ENCODE data around the gene CST11.

DNA sequence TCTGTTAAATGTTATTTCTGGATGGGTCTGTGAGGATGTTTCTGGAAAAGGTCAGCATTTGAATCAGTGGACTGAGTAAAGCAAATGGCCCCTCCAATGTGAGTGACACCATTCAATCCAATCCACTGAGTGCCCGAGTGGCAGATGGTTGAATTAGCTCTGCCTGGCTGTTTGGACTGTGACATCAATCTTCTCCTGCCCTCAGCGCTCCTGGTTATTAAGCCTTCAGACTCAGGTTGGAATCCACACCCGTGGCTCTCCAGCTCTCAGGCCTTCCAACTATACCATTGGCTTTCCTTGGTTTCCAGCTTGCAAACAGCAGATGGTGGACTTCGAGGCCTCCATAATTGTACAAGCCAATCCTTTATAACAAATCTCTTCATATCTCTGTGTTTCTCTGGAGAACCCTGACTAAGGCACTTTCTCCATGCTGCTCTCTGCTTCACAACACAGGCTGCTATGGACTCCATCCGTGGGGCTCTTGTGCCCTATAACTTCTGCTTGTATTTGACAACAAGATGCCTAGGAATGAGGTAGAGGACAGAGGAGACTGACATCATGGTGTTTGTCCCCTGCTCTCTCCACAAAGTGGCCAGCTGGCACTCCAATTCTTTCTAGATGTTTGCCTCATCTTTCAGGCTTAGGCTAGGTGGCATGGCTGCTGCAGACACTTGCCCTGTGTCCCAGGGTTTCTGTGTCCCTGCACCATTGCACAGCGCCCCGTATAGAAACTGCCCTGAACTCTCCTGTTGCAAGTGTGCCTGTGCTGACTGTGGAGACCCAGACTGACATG is 18.0 kb downstream of the CST11 start:
- no peak for TF ChIP-seq GATA3 (IDR thresholded peaks at IDR 0.05; ENCODE audit: low read depth, low read length)
- TF ChIP-seq GATA2 (IDR thresholded peaks at IDR 0.05; ENCODE audit: low read depth, low read length) = no peak

Data from SH-SY5Y (cell line).